Right kidney (tissue), 1 donor: Measurements from ENCODE around the gene B3GNT7.
"Not testable (repeated sequence)": the region's sequence is repeated elsewhere in the genome, so short reads cannot be mapped to it uniquely, and the experiment has no call there.

Source experiments
- DNase-seq: peaks from one replicate; pipeline ENCODE4 v3.0.0-alpha.2; 2016

The B3GNT7 gene

DNA sequence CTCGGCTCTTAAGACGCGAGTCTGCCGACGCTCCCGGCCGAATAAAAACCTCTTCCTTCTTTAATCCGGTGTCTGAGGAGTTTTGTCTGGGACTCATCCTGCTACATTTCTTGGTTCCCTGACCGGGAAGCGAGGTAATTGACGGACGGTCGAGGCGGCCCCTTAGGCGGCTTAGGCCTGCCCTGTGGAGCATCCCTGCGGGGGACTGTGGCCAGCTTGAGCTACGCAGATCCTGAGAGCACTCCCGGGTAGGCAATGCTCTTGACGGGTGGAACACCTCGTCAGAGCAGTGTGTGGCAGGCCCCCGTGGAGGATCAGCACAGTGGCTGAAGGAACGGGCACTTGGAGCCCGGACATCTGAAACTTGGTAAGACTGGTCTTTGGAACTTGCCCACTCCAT, 5.6 kb downstream of the B3GNT7 start:
- DNase-seq: not testable (repeated sequence)

GRCh38 chr2:231403421-231404182, 8.1 kb downstream of the B3GNT7 start:
- DNase-seq: not testable (repeated sequence)

- not testable (repeated sequence) for DNase-seq
Measured at GRCh38 chr2:231404183-231404578, 8.7 kb downstream of the B3GNT7 start.

- not testable (repeated sequence) for DNase-seq
Measured at GRCh38 chr2:231405601-231406367, 10.3 kb downstream of the B3GNT7 start.

- not testable (repeated sequence) for DNase-seq
Measured at GRCh38 chr2:231407686-231408085, 12.2 kb downstream of the B3GNT7 start.

- DNase-seq: not testable (repeated sequence)
Measured at GRCh38 chr2:231408304-231408703, 12.8 kb downstream of the B3GNT7 start.

GRCh38 chr2:231409776-231410175, 14.3 kb downstream of the B3GNT7 start:
- no peak for DNase-seq

DNA sequence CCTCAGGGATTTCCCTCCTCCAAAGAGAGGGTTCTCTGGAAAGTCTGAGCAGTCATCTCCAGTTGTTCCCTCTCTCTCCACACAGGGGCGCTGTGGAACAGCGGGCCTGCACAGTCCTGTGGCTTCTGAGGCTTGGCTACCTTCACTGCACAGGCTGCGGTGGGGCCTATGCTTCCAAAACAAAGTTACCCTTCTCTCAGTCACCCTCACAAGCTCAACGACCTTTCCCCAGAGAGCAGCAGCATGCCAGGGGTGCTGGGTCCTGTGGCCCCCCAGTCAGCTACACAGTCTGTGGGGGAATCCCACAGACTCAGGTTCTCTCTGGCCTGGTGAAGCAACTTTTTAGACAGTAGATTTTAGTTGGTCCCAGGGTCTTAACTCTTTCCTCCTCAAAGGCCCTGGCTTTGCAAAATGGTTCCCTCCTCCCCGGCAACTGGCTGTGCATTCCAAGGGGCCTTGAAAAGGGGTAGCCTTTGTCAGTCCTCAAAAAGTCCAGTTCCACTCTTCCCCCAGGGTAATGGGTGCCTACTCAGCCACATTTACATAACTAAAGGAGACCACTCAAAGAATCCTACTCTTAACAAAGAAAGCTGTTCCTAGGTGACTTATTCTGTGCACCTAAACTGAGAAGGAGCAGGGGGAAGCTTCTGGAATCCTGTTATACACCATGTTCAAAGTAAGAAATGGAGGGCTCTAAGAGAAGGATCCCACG, 14.9 kb downstream of the B3GNT7 start:
- DNase-seq: no peak

- peak; percentile 14 for DNase-seq
Measured at GRCh38 chr2:231411237-231411636, 15.7 kb downstream of the B3GNT7 start.

DNA sequence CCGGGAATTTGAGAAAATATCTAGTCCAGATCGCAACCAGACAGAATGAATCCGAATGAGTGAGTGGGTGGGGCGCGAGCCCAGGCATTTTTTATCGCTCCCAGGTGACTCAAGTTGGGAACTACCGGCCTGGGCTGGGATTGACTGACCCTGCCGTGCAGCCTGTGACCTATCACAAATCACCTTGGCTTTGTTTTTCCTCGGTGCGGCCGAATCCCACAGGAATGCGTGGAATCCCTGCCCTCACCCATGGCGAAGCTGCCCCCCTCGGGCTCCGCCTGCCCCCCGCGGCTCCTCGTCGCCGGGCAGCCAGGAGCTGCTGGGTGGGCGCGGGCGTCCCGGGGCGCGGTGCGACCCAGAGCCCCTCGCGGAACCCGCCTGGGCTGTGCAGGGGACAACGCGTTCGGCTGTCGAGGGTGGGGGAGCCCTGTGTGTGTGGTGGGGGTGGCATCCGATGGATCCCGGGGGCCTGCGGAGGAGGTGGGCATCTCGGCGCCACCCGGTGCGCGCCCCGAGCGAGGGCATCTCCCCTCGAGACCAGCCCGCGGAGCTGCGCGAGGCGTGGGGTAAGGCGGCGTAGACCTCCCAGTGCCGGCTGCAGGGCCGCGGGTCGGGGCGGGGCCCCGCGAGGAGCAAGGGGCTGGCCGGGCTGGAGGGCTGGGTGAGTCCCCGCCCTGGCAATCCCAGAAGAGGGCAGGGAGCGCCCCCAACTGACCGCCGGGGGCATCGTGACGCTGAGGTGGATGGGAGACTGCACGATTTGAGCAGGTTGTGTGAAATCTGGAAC, 16.5 kb downstream of the B3GNT7 start:
- DNase-seq: peak; percentile 78

DNA sequence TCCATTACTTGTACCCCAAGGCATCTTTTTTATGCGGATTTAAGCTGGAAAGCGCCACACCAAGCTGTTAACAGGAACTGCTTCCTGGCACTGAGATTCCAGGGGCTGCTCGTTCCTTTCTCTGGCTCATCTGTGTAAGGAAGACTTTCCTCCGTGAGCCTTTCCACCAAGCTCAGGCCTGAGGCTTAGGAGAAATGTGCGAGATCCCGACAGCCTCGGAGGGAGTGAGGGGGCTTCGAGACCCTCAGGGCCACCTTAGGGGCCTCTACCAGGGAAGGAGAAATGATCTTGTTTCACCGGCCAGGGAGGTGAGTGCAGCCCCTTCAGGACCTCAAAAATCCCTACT, 17.1 kb downstream of the B3GNT7 start:
- no peak for DNase-seq

GRCh38 chr2:231413456-231413855, 17.9 kb downstream of the B3GNT7 start:
- DNase-seq: no peak

GRCh38 chr2:231413921-231414476, 18.5 kb downstream of the B3GNT7 start:
- DNase-seq: peak; percentile 4

DNA sequence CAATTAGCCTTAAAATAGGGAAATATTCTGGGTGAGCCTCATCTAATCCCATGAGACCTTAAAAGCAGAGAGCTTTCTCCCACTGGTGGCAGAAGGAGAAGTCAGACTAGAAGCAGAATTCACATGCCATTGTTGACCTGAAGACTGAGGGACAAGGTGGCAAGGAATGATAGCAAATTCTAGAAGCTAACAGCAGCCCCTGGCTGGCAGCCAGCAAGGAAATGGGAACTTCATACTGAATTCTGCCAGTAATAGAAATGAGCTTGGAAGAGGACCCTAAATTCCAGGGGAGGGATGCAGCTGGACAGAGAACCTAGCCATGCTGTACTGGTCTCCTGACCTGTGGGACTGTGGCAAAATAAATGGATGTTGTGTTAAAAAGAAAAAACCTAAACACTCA, 19.5 kb downstream of the B3GNT7 start:
- no peak for DNase-seq

GRCh38 chr2:231418820-231419640, 23.5 kb downstream of the B3GNT7 start:
- DNase-seq: no peak

DNA sequence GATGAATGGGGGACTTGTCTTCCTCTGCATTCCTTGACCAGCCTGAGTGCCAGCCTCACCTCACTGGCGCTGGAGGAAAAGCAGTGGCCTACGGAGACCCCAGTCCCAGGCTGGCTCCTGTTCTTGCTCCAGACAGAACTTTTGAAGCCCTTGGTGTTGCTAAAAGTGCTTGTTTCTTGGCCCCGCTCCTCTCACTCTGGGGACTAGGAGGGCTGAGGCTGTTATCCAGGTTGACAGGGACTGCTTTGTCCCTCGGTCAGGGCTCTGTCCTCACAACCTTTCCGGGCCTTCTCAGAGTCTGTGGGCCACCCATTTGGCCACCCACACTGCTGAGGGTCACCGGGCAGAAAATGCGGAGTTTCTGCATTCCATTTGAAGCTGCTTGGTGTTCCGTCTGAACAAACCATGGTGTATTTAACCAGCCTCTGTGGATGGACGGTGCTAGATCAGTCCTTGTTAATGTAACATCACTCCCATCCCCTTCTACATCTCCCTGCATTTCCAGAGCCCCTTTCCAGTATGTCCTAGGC, 25.6 kb downstream of the B3GNT7 start:
- DNase-seq: no peak

- no peak for DNase-seq
Measured at GRCh38 chr2:231422056-231422455, 26.5 kb downstream of the B3GNT7 start.

DNA sequence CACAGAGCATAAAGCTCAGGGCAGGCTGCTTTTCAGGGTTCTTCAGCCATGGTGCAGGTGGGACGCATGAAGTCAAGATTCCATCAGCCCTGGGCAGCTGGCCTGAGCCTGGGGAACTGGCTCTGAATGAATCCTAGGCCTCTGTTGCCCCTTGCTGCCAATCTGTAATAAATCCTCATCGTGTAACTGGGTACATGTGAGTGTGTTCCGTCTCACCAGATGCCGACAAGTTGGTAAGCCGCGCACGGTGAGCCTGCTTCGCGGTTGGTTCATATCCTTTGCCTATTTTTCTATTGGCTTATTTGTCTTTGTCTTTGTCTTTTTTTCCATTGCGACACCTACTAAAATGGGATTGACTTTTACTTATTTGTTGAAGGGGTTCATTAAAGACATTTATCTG, 27.7 kb downstream of the B3GNT7 start:
- DNase-seq: no peak

DNA sequence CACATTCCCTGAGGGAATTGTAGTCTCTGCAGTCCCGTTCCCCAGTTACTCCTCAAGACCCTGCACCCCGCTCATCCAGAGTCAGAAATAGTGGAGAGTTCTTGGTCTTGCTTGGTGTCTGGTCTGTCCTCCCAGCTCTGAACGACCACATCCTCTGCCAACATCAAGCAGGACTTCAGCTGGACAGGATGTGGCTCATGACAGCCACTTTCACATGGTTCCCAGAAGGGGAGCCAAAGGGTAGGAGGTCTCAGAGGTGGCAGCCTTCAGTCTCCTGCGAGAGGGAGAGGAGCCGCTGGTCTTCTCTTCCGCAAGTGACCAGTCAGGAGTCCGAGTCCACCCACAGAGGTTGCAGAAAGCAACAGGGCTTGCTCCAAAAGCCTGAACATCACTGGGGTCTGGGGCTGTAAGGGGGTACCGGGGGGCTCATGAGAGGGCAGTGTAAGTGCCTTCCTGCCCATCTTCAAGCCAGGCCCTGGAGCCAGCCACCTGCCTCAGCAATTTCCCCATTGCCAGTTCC, 29.8 kb downstream of the B3GNT7 start:
- DNase-seq: no peak
